ENCODE data around the gene FSTL4. TPM values are rescaled to one million over a fixed set of nuclear protein-coding genes. Genes with fewer than 3 reads are reported as not detected.

FSTL4 gene
- total and polyA plus RNA-seq, 2 experiments from 2014 or later: 0.47 to 0.74 TPM

- Histone ChIP-seq H3K36me3 (replicated peaks; ENCODE audit: insufficient read depth, low read depth) (no peaks in the 10 kb centered on the region), H2AFZ (no peak overlapping the region), H3K79me2 (no peaks in the 10 kb centered on the region), H3K9me2 (replicated peaks; ENCODE audit: insufficient read depth) (no peaks in the 10 kb centered on the region), H3K9me3 (ENCODE audit: low read depth) (no peaks in the 10 kb centered on the region), H3K27ac (no peak overlapping the region), H3K4me2 (no peak overlapping the region), H3K4me1 (ENCODE audit: insufficient read depth) (peaks cover 4% of the 10 kb centered on the region), H3K4me3 (no peak overlapping the region), H3K27me3 (no peaks in the 10 kb centered on the region), H4K20me1 (ENCODE audit: insufficient read depth, poor library complexity, severe bottlenecking) (no peaks in the 10 kb centered on the region)
- WGBS (ENCODE audit: low lambda C conversion rate, missing lambda C conversion rate): 50% methylated on average over 2 of the region's 2 CpGs
- TF ChIP-seq EZH2phosphoT487 (IDR thresholded peaks at IDR 0.05; ENCODE audit: low read depth, severe bottlenecking, unreplicated experiment) (no peak), EZH2 (IDR thresholded peaks at IDR 0.05; ENCODE audit: borderline replicate concordance) (no peak)
- TF ChIP-seq, protein P1, sequence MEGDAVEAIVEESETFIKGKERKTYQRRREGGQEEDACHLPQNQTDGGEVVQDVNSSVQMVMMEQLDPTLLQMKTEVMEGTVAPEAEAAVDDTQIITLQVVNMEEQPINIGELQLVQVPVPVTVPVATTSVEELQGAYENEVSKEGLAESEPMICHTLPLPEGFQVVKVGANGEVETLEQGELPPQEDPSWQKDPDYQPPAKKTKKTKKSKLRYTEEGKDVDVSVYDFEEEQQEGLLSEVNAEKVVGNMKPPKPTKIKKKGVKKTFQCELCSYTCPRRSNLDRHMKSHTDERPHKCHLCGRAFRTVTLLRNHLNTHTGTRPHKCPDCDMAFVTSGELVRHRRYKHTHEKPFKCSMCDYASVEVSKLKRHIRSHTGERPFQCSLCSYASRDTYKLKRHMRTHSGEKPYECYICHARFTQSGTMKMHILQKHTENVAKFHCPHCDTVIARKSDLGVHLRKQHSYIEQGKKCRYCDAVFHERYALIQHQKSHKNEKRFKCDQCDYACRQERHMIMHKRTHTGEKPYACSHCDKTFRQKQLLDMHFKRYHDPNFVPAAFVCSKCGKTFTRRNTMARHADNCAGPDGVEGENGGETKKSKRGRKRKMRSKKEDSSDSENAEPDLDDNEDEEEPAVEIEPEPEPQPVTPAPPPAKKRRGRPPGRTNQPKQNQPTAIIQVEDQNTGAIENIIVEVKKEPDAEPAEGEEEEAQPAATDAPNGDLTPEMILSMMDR (IDR thresholded peaks at IDR 0.05; ENCODE audit: poor library complexity): no peak
- no peak for DNase-seq (ENCODE audit: low spot score)
These were observed 320.0 kb downstream of the FSTL4 start for GRCh38 chr5:133292300-133292699.

GRCh38 chr5:133291524-133291923 lies 320.8 kb downstream of the FSTL4 start:
- no peak for TF ChIP-seq EZH2phosphoT487 (IDR thresholded peaks at IDR 0.05; ENCODE audit: low read depth, severe bottlenecking, unreplicated experiment)
- no peak for TF ChIP-seq EZH2 (IDR thresholded peaks at IDR 0.05; ENCODE audit: borderline replicate concordance)
- TF ChIP-seq, protein P1 (IDR thresholded peaks at IDR 0.05; ENCODE audit: poor library complexity): no peak
- H3K27me3 ChIP-seq: no peaks in the 10 kb centered on the region
- WGBS (ENCODE audit: low lambda C conversion rate, missing lambda C conversion rate): 91% methylated on average over 4 of the region's 4 CpGs

GRCh38 chr5:133290669-133291240 lies 321.6 kb downstream of the FSTL4 start:
- no peak overlapping the region for H3K27ac ChIP-seq
- no peak overlapping the region for H2AFZ ChIP-seq
- H3K27me3 ChIP-seq: no peaks in the 10 kb centered on the region
- no peaks in the 10 kb centered on the region for H3K79me2 ChIP-seq
- DNase-seq (ENCODE audit: low spot score): no peak
- H3K4me3 ChIP-seq: no peak overlapping the region
- H4K20me1 ChIP-seq (ENCODE audit: insufficient read depth, poor library complexity, severe bottlenecking): no peaks in the 10 kb centered on the region
- no peak overlapping the region for H3K4me2 ChIP-seq
- no peaks in the 10 kb centered on the region for H3K9me3 ChIP-seq (ENCODE audit: low read depth)
- TF ChIP-seq EZH2phosphoT487 (IDR thresholded peaks at IDR 0.05; ENCODE audit: low read depth, severe bottlenecking, unreplicated experiment) (no peak), EZH2 (IDR thresholded peaks at IDR 0.05; ENCODE audit: borderline replicate concordance) (no peak)
- TF ChIP-seq, protein P1 (IDR thresholded peaks at IDR 0.05; ENCODE audit: poor library complexity): no peak
- H3K9me2 ChIP-seq (replicated peaks; ENCODE audit: insufficient read depth): no peaks in the 10 kb centered on the region
- WGBS (ENCODE audit: low lambda C conversion rate, missing lambda C conversion rate): 88% methylated on average over 17 of the region's 17 CpGs
- no peaks in the 10 kb centered on the region for H3K36me3 ChIP-seq (replicated peaks; ENCODE audit: insufficient read depth, low read depth)
- H3K4me1 ChIP-seq (ENCODE audit: insufficient read depth): peaks cover 4% of the 10 kb centered on the region

More at GRCh38 chr5:133291524-133291923, 320.8 kb downstream of the FSTL4 start:
- no peak overlapping the region for H2AFZ ChIP-seq
- DNase-seq (ENCODE audit: low spot score): no peak
- H3K4me1 ChIP-seq (ENCODE audit: insufficient read depth): peaks cover 4% of the 10 kb centered on the region
- H4K20me1 ChIP-seq (ENCODE audit: insufficient read depth, poor library complexity, severe bottlenecking): no peaks in the 10 kb centered on the region
- no peaks in the 10 kb centered on the region for H3K9me2 ChIP-seq (replicated peaks; ENCODE audit: insufficient read depth)
- H3K4me2 ChIP-seq: no peak overlapping the region
- H3K9me3 ChIP-seq (ENCODE audit: low read depth): no peaks in the 10 kb centered on the region
- H3K36me3 ChIP-seq (replicated peaks; ENCODE audit: insufficient read depth, low read depth): no peaks in the 10 kb centered on the region
- H3K27ac ChIP-seq: no peak overlapping the region
- no peak overlapping the region for H3K4me3 ChIP-seq
- H3K79me2 ChIP-seq: no peaks in the 10 kb centered on the region
